H1 (cell line): Measurements from ENCODE around the gene PRKN.

Source experiments
- CTCF ChIP-seq, 3 experiments: IDR thresholded peaks; 1 replicate in 2 of 3; 2 replicates in 1 of 3; pipeline versions ENCODE4 v1.5.1 to v1.6.1; 2011; ENCODE audit warnings: low read length in 3 of 3, mild to moderate bottlenecking in 3 of 3, inconsistent platforms in 2 of 3, low read depth in 1 of 3, moderate library complexity in 1 of 3; ENCODE audit not compliant: insufficient read depth in 1 of 3; ENCODE audit errors: control extremely low read depth in 1 of 3
- EZH2 ChIP-seq: fragments of 200-600 bp; sonication (generic); IDR thresholded peaks from 2 replicates; pipeline ENCODE4 v1.7.1; 2012; ENCODE audit warnings: low read depth, mild to moderate bottlenecking, moderate library complexity, low read length, inconsistent platforms; ENCODE audit not compliant: severe bottlenecking
- USF2 ChIP-seq: IDR thresholded peaks from 2 replicates; pipeline ENCODE4 v1.6.1; 2011; ENCODE audit warnings: low read length, improper control_type of control experiment

- TF ChIP-seq CTCF (IDR thresholded peaks at IDR 0.05; ENCODE audit: control extremely low read depth in 1 of 3, insufficient read depth in 1 of 3, low read depth in 1 of 3, low read length in 3 of 3) (no peak), EZH2 (no peak), USF2 (no peak)
Measured at GRCh38 chr6:162234631-162235030, 492.9 kb downstream of the PRKN start.
